DND-41 (cell line): ENCODE results near the gene SOX5.

ENCODE experiments used
- ATAC-seq: fragments of 200-7000 bp; cut with Tn5 transposase; 3 replicates; pipeline ENCODE4 v1.9.1; 2021; ENCODE audit warnings: low read depth; ENCODE audit not compliant: insufficient read depth
- DNase-seq: peaks from one replicate; pipeline ENCODE4 v3.0.0-alpha.2; 2020
- H2AFZ ChIP-seq: 2 replicates; pipeline ENCODE4 v1.6.0; 2012; ENCODE audit warnings: low read depth, low read length
- H3K27ac ChIP-seq: 2 replicates; pipeline ENCODE4 v1.5.1; 2012; ENCODE audit warnings: low read length, inconsistent platforms
- H3K27me3 ChIP-seq: fragments of 200-600 bp; sonication (generic); 2 replicates; pipeline ENCODE4 v1.6.0; 2012; ENCODE audit warnings: low read length, mild to moderate bottlenecking, inconsistent platforms; ENCODE audit not compliant: insufficient read depth, poor library complexity
- H3K36me3 ChIP-seq: 2 replicates; pipeline ENCODE4 v1.5.1; 2012; ENCODE audit warnings: low read length, inconsistent platforms; ENCODE audit not compliant: insufficient read depth
- H3K4me1 ChIP-seq: 2 replicates; pipeline ENCODE4 v1.5.1; 2012; ENCODE audit warnings: mild to moderate bottlenecking, low read length; ENCODE audit not compliant: insufficient read depth
- H3K4me2 ChIP-seq: 2 replicates; pipeline ENCODE4 v1.6.0; 2012; ENCODE audit warnings: mild to moderate bottlenecking, moderate library complexity, low read length, inconsistent platforms; ENCODE audit not compliant: insufficient read depth
- H3K4me3 ChIP-seq, 2 experiments: fragments of 200-600 bp in 1 of 2; shearing (Covaris generic) in 1 of 2; 2 replicates each; pipeline ENCODE4 v1.5.1; 2012 to 2016; ENCODE audit warnings: inconsistent platforms in 2 of 2, low read length in 2 of 2, mild to moderate bottlenecking in 2 of 2, low read depth in 1 of 2, moderate library complexity in 1 of 2
- H3K79me2 ChIP-seq: 2 replicates; pipeline ENCODE4 v1.6.0; 2012; ENCODE audit warnings: low read length, inconsistent platforms; ENCODE audit not compliant: insufficient read depth
- H3K9ac ChIP-seq: 2 replicates; pipeline ENCODE4 v1.6.0; 2012; ENCODE audit warnings: low read depth, mild to moderate bottlenecking, inconsistent platforms, low read length, moderate library complexity
- H3K9me3 ChIP-seq: 2 replicates; pipeline ENCODE4 v1.5.1; 2012; ENCODE audit warnings: low read length, moderate library complexity, mild to moderate bottlenecking, inconsistent platforms; ENCODE audit not compliant: insufficient read depth, severe bottlenecking
- H4K20me1 ChIP-seq: 2 replicates; pipeline ENCODE4 v1.6.0; 2012; ENCODE audit warnings: low read length; ENCODE audit not compliant: insufficient read depth
- CTCF ChIP-seq: IDR thresholded peaks from 2 replicates; pipeline ENCODE4 v1.5.1; 2012; ENCODE audit warnings: borderline replicate concordance, low read length, moderate library complexity, mild to moderate bottlenecking; ENCODE audit not compliant: poor library complexity, severe bottlenecking; ENCODE audit errors: extremely low read depth
- EZH2 ChIP-seq: IDR thresholded peaks from 3 replicates; pipeline ENCODE4 v1.6.1; 2012; ENCODE audit warnings: borderline replicate concordance, low read depth, mild to moderate bottlenecking, moderate library complexity, low read length, inconsistent platforms; ENCODE audit not compliant: severe bottlenecking

Gene SOX5

GRCh38 chr12:23504641-23505399, 444.6 kb downstream of the SOX5 start:
- no peaks in the 10 kb centered on the region for H3K36me3 ChIP-seq
- no peaks in the 10 kb centered on the region for H3K9me3 ChIP-seq
- no peak overlapping the region for H3K9ac ChIP-seq
- TF ChIP-seq CTCF = no peak
- no peak for TF ChIP-seq EZH2
- no peak overlapping the region for H3K4me2 ChIP-seq
- no peaks in the 10 kb centered on the region for H4K20me1 ChIP-seq
- H3K4me1 ChIP-seq = no peaks in the 10 kb centered on the region
- H3K27me3 ChIP-seq = no peaks in the 10 kb centered on the region
- ATAC-seq (no peak), DNase-seq (no peak)
- no peak overlapping the region for H3K4me3 ChIP-seq
- H3K27ac ChIP-seq = no peak overlapping the region
- no peak overlapping the region for H2AFZ ChIP-seq
- H3K79me2 ChIP-seq = no peaks in the 10 kb centered on the region

- no peaks in the 10 kb centered on the region for H3K9me3 ChIP-seq
- H3K4me3 ChIP-seq = no peak overlapping the region
- no peak overlapping the region for H3K27ac ChIP-seq
- H4K20me1 ChIP-seq = no peaks in the 10 kb centered on the region
- H2AFZ ChIP-seq = no peak overlapping the region
- ATAC-seq = no peak
- TF ChIP-seq EZH2 = no peak
- TF ChIP-seq CTCF = no peak
- no peak for DNase-seq
- no peaks in the 10 kb centered on the region for H3K4me1 ChIP-seq
- no peaks in the 10 kb centered on the region for H3K79me2 ChIP-seq
- no peaks in the 10 kb centered on the region for H3K27me3 ChIP-seq
- H3K4me2 ChIP-seq = no peak overlapping the region
- H3K9ac ChIP-seq = no peak overlapping the region
- no peaks in the 10 kb centered on the region for H3K36me3 ChIP-seq
Measured at GRCh38 chr12:23504043-23504442, 445.4 kb downstream of the SOX5 start.

- Histone ChIP-seq H3K4me1 (no peaks in the 10 kb centered on the region), H3K79me2 (no peaks in the 10 kb centered on the region), H2AFZ (no peak overlapping the region)
Measured at GRCh38 chr12:23503544-23503943, 445.9 kb downstream of the SOX5 start.

More at GRCh38 chr12:23503544-23503943, 445.9 kb downstream of the SOX5 start:
- H3K36me3 ChIP-seq = no peaks in the 10 kb centered on the region
- no peak for DNase-seq
- H3K4me3 ChIP-seq = no peak overlapping the region
- H3K9me3 ChIP-seq = peaks cover 3% of the 10 kb centered on the region
- no peak overlapping the region for H3K4me2 ChIP-seq
- H3K27me3 ChIP-seq = no peaks in the 10 kb centered on the region
- H4K20me1 ChIP-seq = no peaks in the 10 kb centered on the region
- no peak for ATAC-seq
- no peak overlapping the region for H3K27ac ChIP-seq
- H3K9ac ChIP-seq = no peak overlapping the region
- TF ChIP-seq CTCF = no peak
- TF ChIP-seq EZH2 = no peak
